Mucosa of descending colon (tissue), 3 donors: ENCODE data around the gene ARRB1. TPM values are rescaled to one million over a fixed set of nuclear protein-coding genes. Genes with fewer than 3 reads are reported as not detected.
A peak's percentile ranks its signal among the peaks of the same experiment; 100 is the strongest.

Experiments
- ATAC-seq: fragments of 200-7000 bp; cut with Tn5 transposase; one replicate; pipeline ENCODE4 v1.9.1; 2020; ENCODE audit warnings: mild to moderate bottlenecking, moderate library complexity
- DNase-seq, 3 donors: peaks; one replicate each; pipeline ENCODE4 v3.0.0-alpha.2; 2020
- H3K36me3 ChIP-seq: fragments of 200-600 bp; one replicate; pipeline ENCODE4 v1.8.0; 2021; ENCODE audit warnings: low read depth, mild to moderate bottlenecking
- H3K4me1 ChIP-seq: fragments of 200-600 bp; one replicate; pipeline ENCODE4 v1.8.0; 2021; ENCODE audit warnings: low read depth, mild to moderate bottlenecking
- H3K4me3 ChIP-seq: fragments of 200-600 bp; one replicate; pipeline ENCODE4 v1.8.0; 2021; ENCODE audit warnings: mild to moderate bottlenecking
- H3K9me3 ChIP-seq: fragments of 200-600 bp; one replicate; pipeline ENCODE4 v1.8.0; 2021; ENCODE audit warnings: mild to moderate bottlenecking
- CTCF ChIP-seq: fragments of 200-600 bp; IDR thresholded peaks from one replicate; pipeline ENCODE4 v1.8.0; 2022; ENCODE audit warnings: antibody characterized with exemption, mild to moderate bottlenecking
- intact Hi-C, 2 donors: fragments of 100-400 bp; cut with DNase I in 1 of 2; cut with micrococcal nuclease in 1 of 2; formaldehyde crosslinking; loops; one replicate each; pipeline versions ENCODE4 v1.11.0 to v1.11.1; 2022; cut with DNase I, micrococcal nuclease
- total RNA-seq, 3 donors: library from RNA; stranded (reverse); fragmentation: NEBNext Ultra II Directional in 2 of 3; extraction: Animal tissue kit (Norgen Biotek cat#: 25700) in 2 of 3; gene quantifications; one replicate each; pipeline versions ENCODE4 v1.2.1 to v1.2.4, GENCODE V29; 2021 to 2023
- donor health status: DM: no; HTN: no; CAD: no; lungs with moderate emphysema.
- donor health status: DM: no; HTN: no; CAD: no.
- donor health status: DM: no; HTN: yes; CAD: no.

Gene ARRB1
- total RNA-seq, 3 donors from 2014 or later = 76.7 to 128 (median 121) TPM

GRCh38 chr11:75346296-75346695 lies 5.2 kb downstream of the ARRB1 start:
- Histone ChIP-seq H3K4me3 (no peak overlapping the region), H3K36me3 (no peaks in the 10 kb centered on the region), H3K4me1 (peaks cover 84% of the 10 kb centered on the region), H3K9me3 (no peaks in the 10 kb centered on the region)
- intact Hi-C loops = no loop called here
- ATAC-seq (no peak), DNase-seq (peak in 1 of 3 donors; percentile 6)
- TF ChIP-seq CTCF = no peak

- DNase-seq = peak in 1 of 3 donors; percentile 38
- intact Hi-C loops = no loop called here
- Histone ChIP-seq H3K4me3 (no peak overlapping the region), H3K36me3 (no peaks in the 10 kb centered on the region), H3K9me3 (no peaks in the 10 kb centered on the region), H3K4me1 (peaks cover 91% of the 10 kb centered on the region)
- TF ChIP-seq CTCF = no peak
- no peak for ATAC-seq
Observed at GRCh38 chr11:75345455-75346160, 5.9 kb downstream of the ARRB1 start.

DNA sequence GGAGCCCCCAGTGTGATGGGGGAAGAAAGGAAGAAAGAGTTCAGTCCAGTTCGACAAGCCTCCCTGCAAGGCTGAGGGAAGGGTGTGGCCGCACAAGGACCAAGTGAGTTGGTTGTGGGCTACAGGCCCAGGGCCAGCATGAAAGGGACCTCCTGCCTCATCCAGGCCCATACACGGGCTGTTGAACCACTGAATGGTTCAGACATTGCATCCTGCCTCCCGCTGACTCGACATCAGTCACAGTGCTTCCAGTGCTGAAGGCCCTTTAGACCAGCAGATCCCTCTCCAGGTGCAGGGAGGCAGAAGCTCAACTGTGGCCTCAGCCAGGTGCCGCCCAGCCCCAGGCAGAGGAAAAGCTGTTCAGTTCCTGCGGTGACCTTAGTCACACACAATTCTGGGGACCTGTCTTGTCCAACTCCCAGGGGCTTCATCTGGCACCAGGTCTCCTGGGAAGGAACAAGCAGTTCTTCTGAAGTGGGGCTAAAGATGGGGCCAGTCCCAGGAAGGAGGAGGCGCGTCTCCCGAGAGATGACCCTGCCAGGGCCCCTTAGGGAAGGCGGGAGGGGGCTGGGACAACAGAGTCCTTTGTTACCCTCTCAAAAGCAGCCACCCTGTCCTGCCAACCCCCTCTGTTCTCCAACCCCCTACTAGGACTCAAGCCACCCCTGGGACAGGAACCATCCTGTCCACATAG lies 6.6 kb downstream of the ARRB1 start:
- Histone ChIP-seq H3K4me3 (no peak overlapping the region), H3K4me1 (peaks cover 96% of the 10 kb centered on the region), H3K9me3 (no peaks in the 10 kb centered on the region), H3K36me3 (no peaks in the 10 kb centered on the region)
- DNase-seq = peak in 1 of 3 donors; percentile 48
- ATAC-seq = peak; percentile 1
- intact Hi-C loops = no loop called here
- TF ChIP-seq CTCF = no peak

DNA sequence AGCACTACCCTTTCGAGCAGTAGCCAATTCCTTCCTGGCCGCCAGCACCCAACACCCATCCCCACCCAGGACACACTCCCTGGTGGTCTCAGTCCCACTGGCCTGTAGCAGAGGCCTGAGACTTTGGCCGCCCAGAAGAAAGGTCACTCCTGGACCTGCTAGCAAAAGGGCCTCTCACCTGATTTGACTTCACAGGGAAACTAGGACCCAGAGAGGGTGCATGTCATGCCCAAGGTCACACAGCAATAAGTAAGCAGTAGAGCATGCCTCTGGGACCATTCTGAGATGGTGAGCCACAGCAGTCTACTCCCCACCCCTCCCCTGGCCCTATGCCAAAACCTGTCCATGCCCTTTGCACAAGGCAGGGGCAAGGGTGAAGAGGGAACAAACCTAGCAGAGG lies 7.3 kb downstream of the ARRB1 start:
- peak; percentile 2 for ATAC-seq
- intact Hi-C loops = no loop called here
- no peaks in the 10 kb centered on the region for H3K9me3 ChIP-seq
- H3K4me3 ChIP-seq = no peak overlapping the region
- TF ChIP-seq CTCF = no peak
- peaks cover 96% of the 10 kb centered on the region for H3K4me1 ChIP-seq
- peak in 1 of 3 donors; percentile 60 for DNase-seq
- H3K36me3 ChIP-seq = no peaks in the 10 kb centered on the region

GRCh38 chr11:75342966-75343870 lies 8.2 kb downstream of the ARRB1 start:
- Histone ChIP-seq H3K4me1 (peaks cover 95% of the 10 kb centered on the region), H3K36me3 (no peaks in the 10 kb centered on the region), H3K4me3 (no peak overlapping the region), H3K9me3 (no peaks in the 10 kb centered on the region)
- TF ChIP-seq CTCF = no peak
- peak; percentile 55 to 67 (median 67) for DNase-seq
- peak; percentile 66 for ATAC-seq
- intact Hi-C loops = no loop called here
